Suppressor macrophage (primary cell): Measurements from ENCODE around the gene CRABP1.

ENCODE experiments used
- DNase-seq, 4 experiments: peaks; one replicate each; pipeline ENCODE4 v3.0.0-alpha.2; 2020 to 2022
- total RNA-seq, 17 experiments: gene quantifications; one replicate each; lab custom pipeline; 2026; ENCODE audit warnings: mixed read lengths in 6 of 17, inconsistent platforms in 3 of 17; lab: John Stamatoyannopoulos, UW

Gene CRABP1
- 0 to 0.88 (median 0) reads per million in 17 experiments for total RNA-seq

- no peak for DNase-seq
Observed at GRCh38 chr15:78340231-78341056, at the start of gene CRABP1. TSS of gene CRABP1 (plus strand) at chr15:78340353. CDS start at chr15:78340429, 76 bp downstream.

DNA sequence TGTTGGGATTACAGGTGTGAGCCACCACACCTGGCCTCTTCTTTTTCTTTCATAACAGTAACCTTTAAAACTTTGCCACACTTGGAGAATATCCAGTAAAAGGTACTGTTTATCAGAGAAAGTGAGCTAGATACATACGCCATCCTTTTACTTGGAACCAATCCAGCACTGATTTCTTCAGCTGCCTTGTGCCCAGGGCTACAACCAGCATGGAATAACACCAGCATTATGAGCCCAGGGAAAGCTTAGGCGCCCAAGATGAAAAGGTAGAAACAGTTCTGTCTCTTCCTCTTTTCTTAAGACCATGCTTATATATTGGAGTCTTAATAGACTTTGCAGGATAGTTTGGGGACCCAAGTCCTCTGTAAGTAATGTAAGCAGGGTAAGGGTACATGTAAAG, 49.1 kb upstream of the CRABP1 start:
- DNase-seq = no peak

GRCh38 chr15:78291698-78292097, 48.5 kb upstream of the CRABP1 start:
- no peak for DNase-seq

- no peak for DNase-seq
Observed at GRCh38 chr15:78292219-78292618, 47.9 kb upstream of the CRABP1 start.

- DNase-seq = peak; percentile 98 to 99 (median 98)
Observed at GRCh38 chr15:78299101-78299930, 40.8 kb upstream of the CRABP1 start, which contains the start of gene SKIC8. TSS of gene SKIC8 (minus strand) at chr15:78299609. CDS start at chr15:78295686, 3,923 bp downstream.

- DNase-seq = peak in 3 of 4 experiments; percentile 32 to 59 (median 44)
Observed at GRCh38 chr15:78301326-78301725, 38.8 kb upstream of the CRABP1 start.

GRCh38 chr15:78301828-78302227, 38.3 kb upstream of the CRABP1 start:
- DNase-seq = peak; percentile 41 to 79 (median 63)

DNA sequence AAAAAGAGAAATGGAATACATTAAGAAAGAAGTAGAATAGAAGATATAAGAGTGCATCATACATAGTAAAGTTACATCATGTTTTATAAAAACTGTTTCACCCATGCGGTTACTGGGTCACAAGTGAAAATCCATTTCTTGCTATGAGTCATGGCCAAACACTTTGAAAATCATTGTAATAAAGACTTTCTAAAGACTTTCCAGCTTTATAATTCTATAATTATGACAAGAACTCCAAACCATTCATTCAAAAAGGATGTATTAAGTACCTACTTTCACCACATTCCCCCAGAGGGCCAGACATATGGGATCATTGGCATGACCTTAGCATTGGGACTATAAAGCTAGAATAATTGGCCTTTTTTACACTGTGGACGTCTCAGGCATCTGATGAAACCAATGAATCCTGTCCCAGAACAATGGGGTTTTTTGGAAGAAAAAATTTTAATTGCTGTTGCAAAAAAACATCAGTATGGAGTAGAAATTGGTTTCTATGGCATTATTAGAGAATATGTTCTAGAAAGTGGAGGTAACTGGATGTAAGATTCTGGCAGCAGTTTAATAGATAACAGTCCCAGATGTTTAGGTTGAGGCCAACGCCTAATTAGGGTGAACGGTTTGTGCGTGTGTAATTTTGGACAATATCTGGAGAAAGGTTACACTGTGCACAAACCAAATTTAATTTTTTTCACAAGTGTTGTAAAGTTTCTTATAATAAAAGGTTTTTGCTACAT, 37.4 kb upstream of the CRABP1 start:
- peak in 2 of 4 experiments; percentile 55 to 68 for DNase-seq

- DNase-seq = no peak
Observed at GRCh38 chr15:78304216-78305066, 35.7 kb upstream of the CRABP1 start.

DNA sequence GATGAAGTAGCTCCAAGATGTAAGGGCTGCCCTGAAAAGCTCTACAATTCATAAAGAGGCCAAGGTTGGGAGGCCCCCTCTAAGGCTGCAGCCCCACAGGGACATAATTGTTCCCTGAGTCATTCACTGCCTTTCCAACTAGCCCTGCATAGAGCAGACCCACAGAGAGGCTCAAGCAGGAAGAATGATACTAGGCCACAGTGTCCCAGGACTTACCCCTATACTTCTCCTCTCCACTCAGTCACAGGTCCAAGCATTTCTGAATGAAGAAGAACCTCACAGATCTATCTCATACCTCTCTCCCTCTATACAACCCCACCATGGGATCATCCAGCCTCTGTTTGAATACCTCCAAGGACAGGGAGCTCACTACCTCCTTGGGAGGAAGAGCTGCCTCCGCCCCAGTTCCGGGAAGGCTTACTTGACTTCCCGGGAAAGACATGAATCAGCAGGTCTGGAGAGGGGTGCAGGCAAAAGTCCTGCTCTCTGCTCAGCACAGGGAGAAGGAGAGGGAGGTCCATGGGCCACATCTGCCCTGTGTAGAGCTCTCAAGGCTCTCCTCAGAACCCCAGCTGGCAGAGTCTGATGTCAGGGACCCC, 33.9 kb upstream of the CRABP1 start:
- no peak for DNase-seq

DNA sequence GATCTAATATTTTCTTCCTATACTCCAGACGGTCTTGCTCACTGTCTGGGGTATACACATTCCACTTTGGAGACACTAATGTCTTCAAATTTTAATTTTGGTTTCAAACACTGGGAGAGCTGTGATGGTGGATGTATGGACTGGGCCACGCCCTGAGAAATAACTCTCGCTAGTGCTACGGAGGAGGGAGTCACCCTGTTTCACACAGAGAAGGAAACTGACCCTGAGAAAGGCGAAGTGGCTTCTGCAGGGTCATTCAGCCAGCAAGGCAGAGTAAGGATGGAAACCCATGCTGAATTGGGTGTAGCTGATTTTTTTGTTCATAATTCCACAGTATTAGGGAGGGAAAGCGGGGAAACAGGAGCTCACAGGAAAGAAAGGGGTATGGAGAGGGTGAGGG, 32.2 kb upstream of the CRABP1 start:
- peak in 2 of 4 experiments; percentile 21 to 28 for DNase-seq

DNA sequence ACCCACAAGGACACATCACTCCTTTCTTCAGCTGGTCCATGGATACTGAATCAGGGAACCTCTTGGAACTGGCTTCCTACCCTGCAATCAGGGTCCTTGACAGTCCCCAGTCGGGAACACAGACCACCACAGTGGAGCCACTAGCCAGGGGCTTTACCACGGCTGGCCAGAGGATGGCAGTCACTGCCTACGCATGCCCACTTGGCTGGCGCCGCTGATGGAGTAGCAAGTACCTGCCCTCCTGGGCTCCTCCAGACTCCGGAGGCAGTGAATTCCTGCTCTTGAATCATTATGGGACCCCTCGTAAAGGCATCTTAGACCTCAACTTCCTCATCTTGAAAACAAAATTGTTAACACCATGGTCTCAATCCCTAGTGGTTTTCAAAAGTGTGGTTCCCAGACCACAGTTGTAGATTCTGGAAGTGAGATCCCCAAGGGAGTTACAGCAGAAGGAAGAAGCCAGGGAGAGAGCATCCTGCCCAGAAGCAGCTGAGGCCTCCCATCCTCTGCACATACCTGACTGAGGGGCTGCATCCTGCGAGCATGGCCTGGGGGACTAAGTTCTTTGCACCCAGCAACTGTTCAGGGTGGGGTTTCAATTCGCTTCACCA, 31.6 kb upstream of the CRABP1 start:
- peak; percentile 64 to 82 (median 72) for DNase-seq

DNA sequence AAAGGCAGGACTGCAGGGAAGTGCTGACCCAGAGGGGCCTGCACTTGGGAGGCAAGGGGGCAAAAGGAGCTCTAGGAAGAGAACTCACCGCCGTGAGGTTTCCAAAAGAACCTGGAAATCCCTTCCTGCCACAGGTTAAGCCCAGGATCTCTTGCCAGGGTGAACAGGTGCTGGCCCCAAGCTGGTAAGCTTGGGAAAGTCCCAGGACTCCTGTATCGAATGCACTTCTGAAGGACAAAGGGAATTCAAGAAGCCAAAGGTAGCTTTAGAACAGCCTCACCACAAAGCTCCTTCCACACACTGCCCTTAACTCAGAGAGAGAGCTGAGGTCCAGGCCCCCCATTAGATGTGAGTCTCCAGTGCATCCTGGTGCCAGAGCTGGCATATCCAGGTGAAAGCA, 28.9 kb upstream of the CRABP1 start:
- no peak for DNase-seq

DNA sequence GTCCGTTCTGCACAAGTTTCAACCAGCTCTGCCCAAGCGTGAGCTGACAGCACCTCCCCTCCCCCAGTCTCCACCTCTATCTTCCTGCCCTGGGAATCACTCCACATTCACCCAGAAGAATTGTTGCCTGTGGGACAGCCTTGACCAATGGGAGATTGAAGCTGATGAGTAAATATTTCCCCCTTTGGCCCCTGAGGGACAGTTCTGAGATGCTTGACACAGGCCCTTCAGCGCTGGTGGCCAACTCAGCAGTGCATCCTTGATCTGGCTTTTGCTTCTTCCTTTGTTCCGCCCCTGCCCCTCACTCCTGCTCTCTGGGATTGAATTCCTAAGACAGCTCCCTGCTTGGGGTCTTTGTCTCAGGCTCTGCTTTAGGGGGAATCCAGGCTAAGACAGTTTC, 27.6 kb upstream of the CRABP1 start:
- no peak for DNase-seq

- no peak for DNase-seq
Observed at GRCh38 chr15:78312957-78313356, 27.2 kb upstream of the CRABP1 start.

- DNase-seq = no peak
Observed at GRCh38 chr15:78313383-78313782, 26.8 kb upstream of the CRABP1 start.

- no peak for DNase-seq
Observed at GRCh38 chr15:78314181-78314581, 26.0 kb upstream of the CRABP1 start.

DNA sequence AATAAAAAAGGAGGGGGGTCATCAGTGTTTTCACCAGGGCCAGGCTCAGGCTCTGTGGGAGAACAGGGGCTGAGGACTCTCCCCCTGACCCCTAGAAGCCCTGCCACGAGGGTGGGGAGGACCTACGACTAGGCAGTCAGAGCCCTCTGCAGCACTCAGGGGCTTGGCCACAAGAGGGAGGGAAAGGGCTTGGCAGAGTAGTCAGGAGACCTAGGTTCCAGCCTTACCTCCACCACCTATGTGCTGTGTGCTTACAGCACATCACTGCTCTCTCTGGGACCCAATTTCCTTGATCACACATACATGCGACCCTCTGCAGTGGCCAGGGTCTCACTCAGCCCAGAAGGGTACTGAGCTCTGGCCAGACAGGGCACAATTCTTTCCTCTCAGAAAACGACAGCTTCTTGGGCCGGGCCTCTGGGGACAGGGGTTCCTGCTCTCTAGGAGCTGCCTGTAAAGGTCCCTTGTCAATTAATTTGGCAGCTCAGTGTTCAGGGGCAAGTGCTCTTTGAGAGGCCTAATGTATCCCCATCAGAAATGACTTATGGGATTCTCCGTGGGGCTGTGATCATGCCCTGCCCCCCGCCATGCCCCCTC, 24.4 kb upstream of the CRABP1 start:
- no peak for DNase-seq

- DNase-seq = no peak
Observed at GRCh38 chr15:78316283-78317083, 23.7 kb upstream of the CRABP1 start.
